Naive B cell (primary cell): ENCODE results near the gene SPATA13. TPM values are rescaled to one million over a fixed set of nuclear protein-coding genes. Genes with fewer than 3 reads are reported as not detected.

ENCODE experiments used
- ATAC-seq, 2 donors: fragments of 150-1000 bp; cut with Tn5 transposase; 2 replicates each; pipeline ENCODE4 v1.10.0; 2021; ENCODE audit warnings: low read depth in 2 of 2, mild to moderate bottlenecking in 2 of 2, moderate library complexity in 2 of 2
- DNase-seq: peaks from one replicate; pipeline ENCODE4 v3.0.0; 2022
- H3K27ac Mint-ChIP-seq, 6 donors: one replicate each; pipeline ENCODE4 v1.8.0; 2020 to 2022; ENCODE audit warnings: mild to moderate bottlenecking in 6 of 6, mixed read lengths in 6 of 6, moderate library complexity in 5 of 6, inconsistent platforms in 2 of 6
- H3K27me3 Mint-ChIP-seq, 3 donors: one replicate each; pipeline ENCODE4 v1.8.0; 2021 to 2022; ENCODE audit warnings: mixed read lengths in 3 of 3, mild to moderate bottlenecking in 1 of 3
- H3K36me3 Mint-ChIP-seq, 2 donors: one replicate each; pipeline ENCODE4 v1.8.0; 2020 to 2022; ENCODE audit warnings: mixed read lengths in 2 of 2, inconsistent platforms in 1 of 2, mild to moderate bottlenecking in 1 of 2
- H3K4me1 Mint-ChIP-seq, 3 donors: one replicate each; pipeline ENCODE4 v1.8.0; 2020 to 2022; ENCODE audit warnings: mixed read lengths in 3 of 3, inconsistent platforms in 1 of 3, mild to moderate bottlenecking in 1 of 3, moderate library complexity in 1 of 3
- H3K4me3 Mint-ChIP-seq, 8 donors: one replicate each; pipeline ENCODE4 v1.8.0; 2020 to 2022; ENCODE audit warnings: mild to moderate bottlenecking in 8 of 8, mixed read lengths in 8 of 8, moderate library complexity in 8 of 8, inconsistent platforms in 2 of 8
- H3K9me3 Mint-ChIP-seq, 7 donors: one replicate each; pipeline ENCODE4 v1.8.0; 2020 to 2022; ENCODE audit warnings: mixed read lengths in 7 of 7, mild to moderate bottlenecking in 5 of 7, inconsistent platforms in 2 of 7, moderate library complexity in 1 of 7
- polyA plus RNA-seq, 6 donors: library from polyadenylated mRNA; unstranded; fragments of 300-500 nt; fragmentation: Illumina TruSeq; gene quantifications; one replicate each; pipeline ENCODE4 v1.2.3, GENCODE V29; 2021; ENCODE audit warnings: low read depth in 6 of 6

Gene SPATA13
- polyA plus RNA-seq, 6 donors from 2014 or later: 2.2 to 8.3 (median 5.3) TPM; not detected in 1

- peaks cover 0 to 24% (median 9%) of the 10 kb centered on the region in 3 donors for H3K4me1 Mint-ChIP-seq
- peak overlapping the region in 2 of 8 donors; percentile 20 to 25 for H3K4me3 Mint-ChIP-seq
- no peak overlapping the region for H3K27ac Mint-ChIP-seq
Measured at GRCh38 chr13:24225930-24226329, 65.4 kb downstream of the SPATA13 start.

GRCh38 chr13:24226762-24227161, 66.2 kb downstream of the SPATA13 start:
- Mint-ChIP-seq H3K27me3 (no peaks in the 10 kb centered on the region), H3K27ac (peak overlapping the region in 1 of 6 donors; percentile 27), H3K4me1 (peaks cover 0 to 24% (median 9%) of the 10 kb centered on the region in 3 donors), H3K4me3 (no peak overlapping the region), H3K9me3 (no peaks in the 10 kb centered on the region), H3K36me3 (no peaks in the 10 kb centered on the region)
- no peak for DNase-seq
- no peak for ATAC-seq

More at GRCh38 chr13:24225930-24226329, 65.4 kb downstream of the SPATA13 start:
- Mint-ChIP-seq H3K9me3 (no peaks in the 10 kb centered on the region), H3K36me3 (no peaks in the 10 kb centered on the region), H3K27me3 (no peaks in the 10 kb centered on the region)
- DNase-seq: no peak
- ATAC-seq: no peak

DNA sequence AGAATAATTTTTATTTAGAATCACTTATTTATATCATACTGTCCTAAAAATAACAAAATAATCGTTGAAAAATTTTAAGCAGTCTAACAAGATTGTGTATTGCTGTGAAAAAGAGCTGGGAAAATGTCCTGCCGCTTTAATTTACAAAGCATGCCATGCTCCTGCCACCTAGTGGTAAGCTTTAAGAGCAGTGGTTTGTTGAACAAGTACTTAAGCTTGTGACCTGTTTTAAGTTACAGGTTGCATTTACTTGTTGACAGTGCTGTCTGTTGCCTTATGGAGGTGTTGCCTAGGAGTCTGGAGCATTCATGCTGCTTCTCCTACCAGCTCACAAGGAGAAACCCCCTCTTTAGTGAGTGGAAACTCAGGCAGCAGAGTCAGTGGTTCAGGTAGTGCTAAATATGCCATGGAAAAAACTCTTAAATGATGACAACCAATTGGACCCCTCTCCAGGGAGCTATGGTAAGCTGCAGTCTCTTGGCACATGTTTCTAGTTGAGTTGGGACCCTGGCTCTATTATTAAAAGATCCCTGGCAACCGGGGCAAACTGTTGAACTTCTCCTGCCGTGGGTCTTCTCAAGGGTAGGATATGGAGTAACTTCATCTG, 68.4 kb downstream of the SPATA13 start:
- no peaks in the 10 kb centered on the region for H3K27me3 Mint-ChIP-seq

GRCh38 chr13:24230428-24231072, 70.0 kb downstream of the SPATA13 start:
- H3K27me3 Mint-ChIP-seq: no peaks in the 10 kb centered on the region
- no peaks in the 10 kb centered on the region for H3K36me3 Mint-ChIP-seq
- H3K9me3 Mint-ChIP-seq: no peaks in the 10 kb centered on the region
- no peak overlapping the region for H3K4me3 Mint-ChIP-seq
- peaks cover 0 to 7% (median 1%) of the 10 kb centered on the region in 3 donors for H3K4me1 Mint-ChIP-seq
- H3K27ac Mint-ChIP-seq: peak overlapping the region in 1 of 6 donors; percentile 64
- DNase-seq: no peak
- no peak for ATAC-seq

More for the DNA sequence above, 68.4 kb downstream of the SPATA13 start:
- H3K36me3 Mint-ChIP-seq: no peaks in the 10 kb centered on the region
- H3K9me3 Mint-ChIP-seq: no peaks in the 10 kb centered on the region
- no peak overlapping the region for H3K4me3 Mint-ChIP-seq
- DNase-seq (peak; percentile 35), ATAC-seq (peak; percentile 34 to 36)
- peaks cover 0 to 20% (median 9%) of the 10 kb centered on the region in 3 donors for H3K4me1 Mint-ChIP-seq
- H3K27ac Mint-ChIP-seq: no peak overlapping the region

- H3K36me3 Mint-ChIP-seq: no peaks in the 10 kb centered on the region
- H3K4me1 Mint-ChIP-seq: peaks cover 0 to 2% (median 0%) of the 10 kb centered on the region in 3 donors
- no peak overlapping the region for H3K4me3 Mint-ChIP-seq
- H3K27ac Mint-ChIP-seq: no peak overlapping the region
- ATAC-seq (no peak), DNase-seq (no peak)
- H3K27me3 Mint-ChIP-seq: no peaks in the 10 kb centered on the region
- no peaks in the 10 kb centered on the region for H3K9me3 Mint-ChIP-seq
Measured at GRCh38 chr13:24231377-24231776, 70.9 kb downstream of the SPATA13 start.

- Mint-ChIP-seq H3K9me3 (no peaks in the 10 kb centered on the region), H3K4me1 (no peaks in the 10 kb centered on the region)
- no peak for DNase-seq
Measured at GRCh38 chr13:24232037-24232436, 71.5 kb downstream of the SPATA13 start.

DNA sequence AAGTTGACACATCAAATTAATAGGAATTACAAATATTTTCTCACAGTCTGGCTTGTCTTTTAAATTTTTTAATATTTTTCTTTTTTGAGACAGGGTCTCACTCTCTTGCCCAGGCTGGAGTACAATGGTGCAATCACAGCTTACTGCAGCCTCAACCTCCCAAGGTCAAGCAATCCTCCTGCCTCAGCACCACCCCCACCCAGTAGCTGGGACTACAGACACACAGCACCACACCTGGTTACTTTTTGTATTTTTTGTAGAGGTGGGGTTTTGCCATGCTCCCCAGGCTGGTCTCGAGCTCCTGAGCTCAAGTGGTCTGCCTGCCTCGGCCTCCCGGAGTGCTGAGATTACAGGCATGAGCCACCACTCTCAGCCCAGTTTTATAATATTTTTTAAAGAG, 72.0 kb downstream of the SPATA13 start:
- H3K4me3 Mint-ChIP-seq: no peak overlapping the region
- no peaks in the 10 kb centered on the region for H3K9me3 Mint-ChIP-seq
- no peaks in the 10 kb centered on the region for H3K36me3 Mint-ChIP-seq
- DNase-seq: no peak
- no peak overlapping the region for H3K27ac Mint-ChIP-seq
- ATAC-seq: no peak
- H3K27me3 Mint-ChIP-seq: no peaks in the 10 kb centered on the region
- H3K4me1 Mint-ChIP-seq: no peaks in the 10 kb centered on the region

More at GRCh38 chr13:24232037-24232436, 71.5 kb downstream of the SPATA13 start:
- Mint-ChIP-seq H3K36me3 (no peaks in the 10 kb centered on the region), H3K27ac (no peak overlapping the region), H3K4me3 (no peak overlapping the region), H3K27me3 (no peaks in the 10 kb centered on the region)
- no peak for ATAC-seq

GRCh38 chr13:24233351-24233901, 72.9 kb downstream of the SPATA13 start:
- Mint-ChIP-seq H3K4me1 (no peaks in the 10 kb centered on the region), H3K36me3 (no peaks in the 10 kb centered on the region), H3K27me3 (no peaks in the 10 kb centered on the region), H3K4me3 (no peak overlapping the region), H3K27ac (no peak overlapping the region), H3K9me3 (no peaks in the 10 kb centered on the region)
- DNase-seq (no peak), ATAC-seq (no peak)

DNA sequence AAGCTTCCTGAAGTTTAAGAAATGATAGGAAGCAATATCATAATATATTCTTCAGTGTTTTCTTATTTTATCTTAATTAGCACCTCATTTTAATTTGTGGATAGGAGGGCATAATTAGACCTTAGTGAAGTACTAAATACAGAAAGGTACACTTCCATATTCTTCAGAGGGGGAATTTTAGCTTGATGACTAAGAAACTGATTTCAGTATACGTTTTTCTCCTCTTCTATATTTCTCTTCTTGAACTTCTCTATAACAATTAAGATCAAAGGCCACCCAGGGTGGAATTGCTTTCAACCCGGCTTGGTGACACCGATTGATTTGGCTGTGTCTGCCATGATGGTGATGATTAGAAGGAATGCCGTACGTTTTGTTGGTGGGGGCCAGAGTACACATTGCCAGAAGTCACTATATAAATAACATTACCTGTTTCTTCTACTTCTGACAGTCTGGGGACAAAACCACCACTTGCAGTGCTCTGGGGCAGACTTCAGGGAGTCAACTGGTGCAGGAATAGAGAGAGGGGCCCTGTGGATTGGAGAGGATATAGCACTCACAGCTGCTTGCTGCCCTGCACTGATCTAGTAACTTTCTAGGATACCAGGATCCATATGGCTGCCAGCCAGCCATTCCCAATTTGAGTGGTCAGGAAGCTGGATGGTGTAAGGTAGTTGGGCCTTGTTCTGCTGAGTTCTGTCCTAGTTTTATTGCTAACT, 73.8 kb downstream of the SPATA13 start:
- Mint-ChIP-seq H3K4me1 (no peaks in the 10 kb centered on the region), H3K4me3 (no peak overlapping the region), H3K27me3 (no peaks in the 10 kb centered on the region), H3K27ac (no peak overlapping the region), H3K36me3 (no peaks in the 10 kb centered on the region), H3K9me3 (no peaks in the 10 kb centered on the region)
- DNase-seq (no peak), ATAC-seq (no peak)

DNA sequence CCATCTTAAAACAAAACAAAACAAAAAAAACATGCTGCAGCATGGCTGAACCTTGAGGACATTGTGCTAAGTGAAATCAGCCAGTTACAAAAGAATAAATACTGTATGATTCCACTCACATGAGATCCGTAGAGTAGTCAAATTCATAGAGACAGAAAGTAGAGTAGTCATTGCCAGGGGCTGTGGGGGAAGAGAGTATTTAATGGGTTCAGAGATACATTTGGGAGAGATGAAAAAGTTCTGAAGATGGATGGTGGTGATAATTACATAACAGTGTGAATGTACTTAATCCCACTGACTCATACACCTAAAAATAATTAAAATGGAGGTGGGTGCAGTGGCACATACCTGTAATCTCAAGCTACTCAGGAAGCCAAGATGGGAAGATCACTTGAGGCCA, 76.8 kb downstream of the SPATA13 start:
- ATAC-seq (no peak), DNase-seq (no peak)
- Mint-ChIP-seq H3K9me3 (no peaks in the 10 kb centered on the region), H3K36me3 (no peaks in the 10 kb centered on the region), H3K4me3 (no peak overlapping the region), H3K27me3 (no peaks in the 10 kb centered on the region), H3K4me1 (no peaks in the 10 kb centered on the region), H3K27ac (no peak overlapping the region)

DNA sequence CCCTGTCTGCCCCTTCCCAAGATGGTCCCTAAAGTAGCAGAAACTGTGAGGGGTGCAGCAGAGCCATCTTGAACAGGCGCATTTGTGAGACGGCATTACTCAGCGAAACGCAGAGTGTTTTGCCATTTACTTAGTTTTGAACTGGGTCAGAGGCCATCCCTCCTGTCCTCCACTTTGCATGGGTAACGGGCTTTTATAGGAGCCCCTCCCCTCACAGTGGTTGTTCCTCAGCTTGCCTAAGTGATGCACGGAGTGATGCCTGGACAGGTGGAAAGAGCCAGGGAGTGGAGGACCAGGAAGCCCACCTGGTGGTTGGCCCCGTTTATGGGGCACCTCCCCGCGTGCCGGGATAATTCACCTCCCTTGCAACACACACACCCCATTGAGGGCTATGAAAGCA, 80.8 kb downstream of the SPATA13 start:
- no peak for ATAC-seq
- Mint-ChIP-seq H3K4me3 (no peak overlapping the region), H3K27me3 (no peaks in the 10 kb centered on the region), H3K36me3 (no peaks in the 10 kb centered on the region), H3K9me3 (no peaks in the 10 kb centered on the region), H3K27ac (no peak overlapping the region), H3K4me1 (no peaks in the 10 kb centered on the region)
- no peak for DNase-seq

GRCh38 chr13:24242100-24242499, 81.6 kb downstream of the SPATA13 start:
- ATAC-seq (no peak), DNase-seq (no peak)
- H3K27ac Mint-ChIP-seq: no peak overlapping the region
- H3K36me3 Mint-ChIP-seq: no peaks in the 10 kb centered on the region
- no peaks in the 10 kb centered on the region for H3K27me3 Mint-ChIP-seq
- no peak overlapping the region for H3K4me3 Mint-ChIP-seq
- H3K4me1 Mint-ChIP-seq: no peaks in the 10 kb centered on the region
- no peaks in the 10 kb centered on the region for H3K9me3 Mint-ChIP-seq

DNA sequence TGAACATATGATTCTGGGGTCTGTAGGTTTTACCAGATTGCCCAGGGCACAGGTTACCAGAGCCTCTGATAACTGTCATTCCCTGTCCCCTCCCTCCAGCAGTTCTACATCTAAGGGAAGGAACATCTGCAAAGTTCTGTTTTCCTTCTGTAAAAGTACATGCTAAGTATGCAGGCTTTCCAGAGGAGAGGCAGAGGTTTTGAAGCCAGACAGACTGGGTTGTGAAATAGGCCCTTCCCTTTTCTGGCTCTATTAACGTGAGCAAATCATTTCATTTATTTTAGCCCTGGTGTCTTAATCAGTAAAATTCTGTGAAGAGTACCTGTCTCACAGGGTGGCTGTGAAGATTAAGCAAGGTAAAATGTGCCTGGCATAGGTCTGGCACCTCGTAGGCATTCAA, 82.8 kb downstream of the SPATA13 start:
- H3K4me1 Mint-ChIP-seq: no peaks in the 10 kb centered on the region
- DNase-seq (no peak), ATAC-seq (no peak)
- H3K9me3 Mint-ChIP-seq: no peaks in the 10 kb centered on the region
- no peaks in the 10 kb centered on the region for H3K27me3 Mint-ChIP-seq
- H3K36me3 Mint-ChIP-seq: no peaks in the 10 kb centered on the region
- H3K27ac Mint-ChIP-seq: no peak overlapping the region
- no peak overlapping the region for H3K4me3 Mint-ChIP-seq

DNA sequence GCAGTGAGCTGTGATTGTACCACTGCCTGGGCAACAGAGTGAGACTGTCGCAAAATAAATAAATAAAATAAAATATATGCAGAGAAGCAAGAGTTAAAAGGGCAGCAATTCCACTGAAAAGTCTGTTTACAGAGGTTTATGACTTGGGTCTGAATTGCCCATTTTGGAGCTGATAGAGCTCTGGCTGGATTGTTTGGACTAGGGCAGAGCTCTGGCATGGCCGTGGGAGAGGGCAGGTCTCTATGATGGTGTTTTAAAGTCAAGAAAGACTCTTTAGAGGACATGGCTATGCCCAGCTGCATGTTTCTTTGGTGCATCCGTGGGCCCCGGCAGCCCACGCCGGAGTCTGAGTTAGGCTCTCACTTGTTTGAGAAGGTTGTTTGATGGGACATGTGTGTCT, 84.3 kb downstream of the SPATA13 start:
- H3K4me3 Mint-ChIP-seq: peak overlapping the region in 1 of 8 donors; percentile 15
- H3K4me1 Mint-ChIP-seq: no peaks in the 10 kb centered on the region
- no peak for ATAC-seq
- DNase-seq: no peak
- H3K27ac Mint-ChIP-seq: peak overlapping the region in 1 of 6 donors; percentile 37
- H3K9me3 Mint-ChIP-seq: no peaks in the 10 kb centered on the region
- H3K36me3 Mint-ChIP-seq: no peaks in the 10 kb centered on the region
- H3K27me3 Mint-ChIP-seq: no peaks in the 10 kb centered on the region
